Adipocyte (in vitro differentiated cells): ENCODE measurements around the gene HNRNPA3.
"Not testable (repeated sequence)": the region's sequence is repeated elsewhere in the genome, so short reads cannot be mapped to it uniquely, and the experiment has no call there.

Experiments used
- DNase-seq: peaks from one replicate; pipeline ENCODE4 v3.0.0-alpha.2; 2015; ENCODE audit warnings: low read depth
- H3K27me3 ChIP-seq: replicated peaks from 2 replicates; pipeline ENCODE4 v1.7.0; 2013; ENCODE audit warnings: mild to moderate bottlenecking, low read length, moderate library complexity; ENCODE audit not compliant: control insufficient read depth, insufficient read depth
- H3K36me3 ChIP-seq: 2 replicates; pipeline ENCODE4 v1.7.0; 2013; ENCODE audit warnings: low read length, mild to moderate bottlenecking, moderate library complexity; ENCODE audit not compliant: control insufficient read depth, insufficient read depth, severe bottlenecking
- H3K4me1 ChIP-seq: 2 replicates; pipeline ENCODE4 v1.7.0; 2013; ENCODE audit warnings: mild to moderate bottlenecking, low read length, moderate library complexity; ENCODE audit not compliant: control insufficient read depth, insufficient read depth
- H3K4me3 ChIP-seq: 2 replicates; pipeline ENCODE4 v1.7.0; 2013; ENCODE audit warnings: mild to moderate bottlenecking, low read length, moderate library complexity
- H3K9ac ChIP-seq: 2 replicates; pipeline ENCODE4 v1.7.0; 2013; ENCODE audit warnings: mild to moderate bottlenecking, low read length, moderate library complexity
- H3K9me3 ChIP-seq: 2 replicates; pipeline ENCODE4 v1.7.0; 2013; ENCODE audit warnings: mild to moderate bottlenecking, low read length, moderate library complexity; ENCODE audit not compliant: control insufficient read depth

HNRNPA3 gene

GRCh38 chr2:177217247-177217843 lies 4.8 kb downstream of the HNRNPA3 start:
- Histone ChIP-seq H3K4me3 (no peak overlapping the region), H3K9me3 (no peaks in the 10 kb centered on the region), H3K27me3 (no peaks in the 10 kb centered on the region), H3K9ac (no peak overlapping the region), H3K36me3 (peaks cover 72% of the 10 kb centered on the region), H3K4me1 (peaks cover 44% of the 10 kb centered on the region)
- DNase-seq, result no peak

GRCh38 chr2:177219787-177220186 lies 7.2 kb downstream of the HNRNPA3 start:
- not testable (repeated sequence) for H3K27me3 ChIP-seq, H3K9ac ChIP-seq, H3K4me3 ChIP-seq, H3K9me3 ChIP-seq, DNase-seq
- Histone ChIP-seq H3K4me1 (peaks cover 41% of the 10 kb centered on the region), H3K36me3 (peaks cover 91% of the 10 kb centered on the region)

GRCh38 chr2:177221534-177221933 lies 8.9 kb downstream of the HNRNPA3 start:
- peaks cover 24% of the 10 kb centered on the region for H3K4me1 ChIP-seq
- H3K36me3 ChIP-seq, result peaks cover 75% of the 10 kb centered on the region
- no peak overlapping the region for H3K4me3 ChIP-seq
- DNase-seq, result no peak
- H3K27me3 ChIP-seq, result no peaks in the 10 kb centered on the region
- H3K9me3 ChIP-seq, result no peaks in the 10 kb centered on the region
- no peak overlapping the region for H3K9ac ChIP-seq

DNA sequence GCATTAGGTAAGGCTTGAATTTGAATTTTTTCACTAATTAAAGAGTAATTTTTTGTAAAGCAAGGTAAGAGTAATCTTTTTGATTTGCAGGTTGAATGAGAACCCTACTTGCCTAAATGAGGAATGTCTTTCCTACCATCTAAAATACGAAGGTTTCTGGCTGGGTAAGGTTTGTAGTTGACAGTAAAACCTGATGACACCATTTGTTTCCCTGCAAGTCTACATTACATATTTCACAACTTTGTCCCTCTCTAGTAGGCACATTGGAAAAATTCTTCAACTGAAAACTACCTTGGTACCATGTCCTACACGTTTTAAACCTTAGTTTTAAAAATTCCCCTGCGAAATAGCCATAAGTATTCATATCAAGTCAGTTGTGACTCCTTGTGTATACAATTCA lies 9.4 kb downstream of the HNRNPA3 start:
- no peak overlapping the region for H3K9ac ChIP-seq
- no peaks in the 10 kb centered on the region for H3K9me3 ChIP-seq
- DNase-seq, result no peak
- peaks cover 71% of the 10 kb centered on the region for H3K36me3 ChIP-seq
- no peak overlapping the region for H3K4me3 ChIP-seq
- no peaks in the 10 kb centered on the region for H3K27me3 ChIP-seq
- peaks cover 20% of the 10 kb centered on the region for H3K4me1 ChIP-seq

DNA sequence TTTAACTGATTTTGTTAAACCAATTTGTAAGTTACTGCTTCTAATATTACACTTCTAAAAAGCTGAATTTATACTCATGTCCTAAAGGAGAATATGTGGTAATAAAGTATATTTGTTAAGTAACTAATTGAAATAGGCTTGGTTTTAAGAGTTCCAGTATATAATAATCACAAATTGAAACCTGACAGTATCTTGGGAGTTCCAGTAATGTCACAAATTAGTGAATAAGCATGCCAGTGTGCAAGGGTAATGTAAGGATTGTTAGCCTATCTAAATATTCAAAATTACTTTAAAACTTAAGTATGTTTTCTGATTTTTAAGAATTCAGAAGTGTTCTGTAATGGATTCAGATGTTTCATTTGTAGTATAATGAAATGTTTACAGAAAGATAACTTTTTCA lies 10.8 kb downstream of the HNRNPA3 start:
- H3K4me1 ChIP-seq, result peaks cover 15% of the 10 kb centered on the region
- peaks cover 60% of the 10 kb centered on the region for H3K36me3 ChIP-seq
- H3K9me3 ChIP-seq, DNase-seq, H3K9ac ChIP-seq, H3K4me3 ChIP-seq, H3K27me3 ChIP-seq: not testable (repeated sequence)

GRCh38 chr2:177225965-177226360 lies 13.4 kb downstream of the HNRNPA3 start:
- no peak overlapping the region for H3K4me3 ChIP-seq
- no peaks in the 10 kb centered on the region for H3K9me3 ChIP-seq
- H3K4me1 ChIP-seq, result peaks cover 10% of the 10 kb centered on the region
- DNase-seq, result no peak
- peaks cover 57% of the 10 kb centered on the region for H3K36me3 ChIP-seq
- H3K9ac ChIP-seq, result no peak overlapping the region
- no peaks in the 10 kb centered on the region for H3K27me3 ChIP-seq

GRCh38 chr2:177229442-177230242 lies 17.0 kb downstream of the HNRNPA3 start:
- no peak for DNase-seq
- peaks cover 61% of the 10 kb centered on the region for H3K36me3 ChIP-seq
- H3K4me3 ChIP-seq, result no peak overlapping the region
- peaks cover 3% of the 10 kb centered on the region for H3K4me1 ChIP-seq
- H3K9ac ChIP-seq, result no peak overlapping the region
- no peaks in the 10 kb centered on the region for H3K27me3 ChIP-seq
- no peaks in the 10 kb centered on the region for H3K9me3 ChIP-seq

DNA sequence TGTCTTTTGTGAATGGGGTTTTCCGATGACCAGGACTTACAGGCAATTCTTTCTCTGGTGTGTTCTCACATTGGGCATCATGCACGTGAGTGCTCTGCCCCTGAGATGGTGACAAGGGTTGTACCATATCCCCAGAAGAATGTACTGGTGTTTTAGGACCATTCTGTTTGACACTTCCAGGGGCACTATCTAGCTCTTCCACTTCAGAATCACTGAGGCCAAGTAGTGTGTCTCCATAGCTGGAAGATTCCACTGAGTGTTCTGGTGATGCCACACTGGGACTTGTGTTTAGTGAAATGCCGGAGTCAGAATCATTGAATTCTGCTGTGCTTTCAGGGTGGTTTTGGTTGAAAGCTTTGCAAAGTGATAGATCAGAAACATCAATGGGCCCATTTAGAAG lies 18.7 kb downstream of the HNRNPA3 start:
- H3K27me3 ChIP-seq, result no peaks in the 10 kb centered on the region
- DNase-seq, result no peak
- H3K9me3 ChIP-seq, result no peaks in the 10 kb centered on the region
- peaks cover 3% of the 10 kb centered on the region for H3K4me1 ChIP-seq
- no peak overlapping the region for H3K9ac ChIP-seq
- no peak overlapping the region for H3K4me3 ChIP-seq
- H3K36me3 ChIP-seq, result peaks cover 69% of the 10 kb centered on the region

GRCh38 chr2:177232098-177232704 lies 19.6 kb downstream of the HNRNPA3 start:
- Histone ChIP-seq H3K4me3 (no peak overlapping the region), H3K4me1 (peaks cover 8% of the 10 kb centered on the region), H3K27me3 (no peaks in the 10 kb centered on the region), H3K9me3 (no peaks in the 10 kb centered on the region), H3K36me3 (peaks cover 69% of the 10 kb centered on the region), H3K9ac (no peak overlapping the region)
- DNase-seq, result no peak

- Histone ChIP-seq H3K4me1 (peaks cover 12% of the 10 kb centered on the region), H3K9ac (no peak overlapping the region), H3K27me3 (no peaks in the 10 kb centered on the region), H3K4me3 (no peak overlapping the region), H3K9me3 (no peaks in the 10 kb centered on the region), H3K36me3 (peaks cover 62% of the 10 kb centered on the region)
- DNase-seq, result no peak
Observed at GRCh38 chr2:177234267-177234666, 21.7 kb downstream of the HNRNPA3 start.

GRCh38 chr2:177235855-177236437 lies 23.4 kb downstream of the HNRNPA3 start:
- H3K36me3 ChIP-seq, result peaks cover 45% of the 10 kb centered on the region
- no peaks in the 10 kb centered on the region for H3K9me3 ChIP-seq
- no peak overlapping the region for H3K9ac ChIP-seq
- H3K27me3 ChIP-seq, result no peaks in the 10 kb centered on the region
- no peak overlapping the region for H3K4me3 ChIP-seq
- DNase-seq, result no peak
- H3K4me1 ChIP-seq, result peaks cover 29% of the 10 kb centered on the region
